Fibroblast of pulmonary artery (primary cell): ENCODE measurements around the gene ATG9A.

ENCODE experiments used
- DNase-seq: peaks from one replicate; pipeline ENCODE4 v3.0.0-alpha.2; 2010; ENCODE audit warnings: low read depth
- H3K4me3 ChIP-seq: replicated peaks from 2 replicates; pipeline ENCODE4 v1.5.1; 2011; ENCODE audit warnings: low read depth, mild to moderate bottlenecking, control low read depth, low read length, moderate library complexity
- TF ChIP-seq, protein P1 (sequence below): IDR thresholded peaks from 2 replicates; pipeline ENCODE4 v1.5.1; 2011; ENCODE audit warnings: mild to moderate bottlenecking, control low read depth, low read length, inconsistent platforms; ENCODE audit errors: missing control alignments

ATG9A gene

DNA sequence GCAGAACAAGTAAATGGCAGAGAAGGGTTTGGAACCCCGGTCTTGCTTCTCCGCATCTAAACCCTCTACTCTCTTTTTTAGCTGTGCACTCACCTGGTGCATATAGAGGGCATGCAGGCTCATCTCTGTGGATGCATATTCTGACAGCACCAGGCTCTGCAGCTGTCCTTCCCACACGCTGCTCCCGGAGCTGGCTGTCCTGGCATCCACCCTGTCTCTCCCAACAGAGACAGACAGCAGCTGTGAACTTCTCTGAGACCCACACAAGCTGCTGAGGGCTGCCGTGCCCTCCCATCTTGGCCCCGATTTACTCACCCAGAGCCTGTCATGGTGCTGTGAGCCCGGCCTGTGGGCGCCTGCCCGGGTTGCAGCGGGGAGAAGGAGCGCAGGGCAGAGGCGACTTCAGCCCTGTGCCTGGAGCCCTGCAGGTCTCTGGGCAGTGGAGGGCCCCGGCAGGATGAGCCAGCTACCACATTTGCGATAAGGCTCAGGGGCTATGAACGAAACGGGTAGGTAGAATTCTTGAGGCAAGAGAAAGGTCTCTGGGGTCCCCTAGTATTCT is 7.4 kb downstream of the ATG9A start:
- no peak overlapping the region for H3K4me3 ChIP-seq
- DNase-seq = no peak
- TF ChIP-seq, protein P1, sequence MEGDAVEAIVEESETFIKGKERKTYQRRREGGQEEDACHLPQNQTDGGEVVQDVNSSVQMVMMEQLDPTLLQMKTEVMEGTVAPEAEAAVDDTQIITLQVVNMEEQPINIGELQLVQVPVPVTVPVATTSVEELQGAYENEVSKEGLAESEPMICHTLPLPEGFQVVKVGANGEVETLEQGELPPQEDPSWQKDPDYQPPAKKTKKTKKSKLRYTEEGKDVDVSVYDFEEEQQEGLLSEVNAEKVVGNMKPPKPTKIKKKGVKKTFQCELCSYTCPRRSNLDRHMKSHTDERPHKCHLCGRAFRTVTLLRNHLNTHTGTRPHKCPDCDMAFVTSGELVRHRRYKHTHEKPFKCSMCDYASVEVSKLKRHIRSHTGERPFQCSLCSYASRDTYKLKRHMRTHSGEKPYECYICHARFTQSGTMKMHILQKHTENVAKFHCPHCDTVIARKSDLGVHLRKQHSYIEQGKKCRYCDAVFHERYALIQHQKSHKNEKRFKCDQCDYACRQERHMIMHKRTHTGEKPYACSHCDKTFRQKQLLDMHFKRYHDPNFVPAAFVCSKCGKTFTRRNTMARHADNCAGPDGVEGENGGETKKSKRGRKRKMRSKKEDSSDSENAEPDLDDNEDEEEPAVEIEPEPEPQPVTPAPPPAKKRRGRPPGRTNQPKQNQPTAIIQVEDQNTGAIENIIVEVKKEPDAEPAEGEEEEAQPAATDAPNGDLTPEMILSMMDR = no peak

DNA sequence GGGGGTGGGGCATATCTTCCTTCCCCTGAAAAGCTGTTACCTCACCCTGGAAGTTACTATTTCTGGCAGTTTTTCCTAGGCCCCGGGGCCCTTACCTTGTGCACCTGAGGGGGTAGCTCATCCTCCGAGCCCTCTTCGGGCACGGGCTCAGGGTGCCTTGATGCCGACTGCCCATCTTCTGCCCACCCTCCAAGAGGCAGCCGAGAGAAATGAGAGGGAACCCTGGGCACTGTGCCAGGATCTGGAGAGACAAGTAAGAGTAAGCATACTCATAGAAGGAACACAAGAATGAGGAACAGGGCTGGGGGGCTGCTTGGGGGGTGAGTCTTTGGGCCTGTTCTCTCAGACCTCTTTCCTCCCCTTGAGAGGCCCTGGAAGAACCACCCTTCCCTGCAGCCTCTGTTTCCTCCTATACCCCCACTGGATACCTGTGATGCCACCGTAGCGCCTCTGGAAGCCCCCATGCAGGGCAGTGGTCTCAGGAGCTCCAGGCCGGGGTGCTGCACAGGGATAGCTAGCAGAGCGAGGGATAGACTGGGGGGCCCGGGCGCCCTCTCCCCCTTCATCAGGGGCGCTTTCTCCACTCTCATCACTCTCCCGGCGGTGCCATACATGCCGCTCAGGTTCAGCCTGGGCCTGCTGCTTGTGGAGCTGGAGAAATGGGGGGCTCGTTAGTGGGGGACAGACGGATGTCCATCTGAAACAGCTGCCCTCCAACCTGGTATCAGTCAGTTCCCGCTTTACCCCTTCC is 8.6 kb downstream of the ATG9A start:
- TF ChIP-seq, protein P1 = no peak
- no peak for DNase-seq
- no peak overlapping the region for H3K4me3 ChIP-seq

DNA sequence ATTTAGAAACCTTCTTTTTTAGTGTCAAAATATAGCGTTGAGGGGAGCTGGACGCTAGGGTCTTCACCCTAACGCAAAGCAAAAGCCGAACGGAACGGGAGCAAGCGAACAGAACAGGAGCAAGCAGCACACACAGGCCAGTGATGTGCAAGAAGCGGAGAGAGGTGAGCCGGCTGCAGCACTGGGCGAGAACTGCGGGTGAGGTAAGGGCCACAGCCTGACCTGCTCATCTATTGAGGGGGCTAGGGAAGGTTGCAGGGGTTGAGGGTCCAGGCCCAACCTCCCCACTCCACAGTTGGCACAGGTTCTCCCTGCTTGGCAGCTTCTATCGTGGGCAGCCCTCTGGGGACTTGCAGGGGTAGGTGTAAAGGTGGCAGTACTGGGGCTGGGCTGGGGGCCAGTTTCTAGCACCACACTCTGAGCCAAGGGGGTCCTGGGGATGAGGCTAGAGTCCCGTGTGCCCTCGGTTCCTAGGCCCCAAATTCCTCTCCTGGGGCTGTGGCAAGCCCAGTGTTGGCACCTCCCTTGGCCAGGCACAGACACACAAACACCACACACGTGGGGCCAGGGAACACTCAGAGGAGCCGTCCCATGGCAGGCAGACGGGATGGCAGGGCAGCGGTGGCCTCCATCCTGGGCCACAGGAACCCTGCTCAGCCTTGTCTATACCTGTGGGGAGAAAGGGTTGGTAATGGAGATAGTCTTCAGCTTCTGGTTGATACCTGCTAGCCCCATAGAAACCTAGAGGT is 9.5 kb downstream of the ATG9A start:
- TF ChIP-seq, protein P1 = no peak
- no peak overlapping the region for H3K4me3 ChIP-seq
- no peak for DNase-seq

DNA sequence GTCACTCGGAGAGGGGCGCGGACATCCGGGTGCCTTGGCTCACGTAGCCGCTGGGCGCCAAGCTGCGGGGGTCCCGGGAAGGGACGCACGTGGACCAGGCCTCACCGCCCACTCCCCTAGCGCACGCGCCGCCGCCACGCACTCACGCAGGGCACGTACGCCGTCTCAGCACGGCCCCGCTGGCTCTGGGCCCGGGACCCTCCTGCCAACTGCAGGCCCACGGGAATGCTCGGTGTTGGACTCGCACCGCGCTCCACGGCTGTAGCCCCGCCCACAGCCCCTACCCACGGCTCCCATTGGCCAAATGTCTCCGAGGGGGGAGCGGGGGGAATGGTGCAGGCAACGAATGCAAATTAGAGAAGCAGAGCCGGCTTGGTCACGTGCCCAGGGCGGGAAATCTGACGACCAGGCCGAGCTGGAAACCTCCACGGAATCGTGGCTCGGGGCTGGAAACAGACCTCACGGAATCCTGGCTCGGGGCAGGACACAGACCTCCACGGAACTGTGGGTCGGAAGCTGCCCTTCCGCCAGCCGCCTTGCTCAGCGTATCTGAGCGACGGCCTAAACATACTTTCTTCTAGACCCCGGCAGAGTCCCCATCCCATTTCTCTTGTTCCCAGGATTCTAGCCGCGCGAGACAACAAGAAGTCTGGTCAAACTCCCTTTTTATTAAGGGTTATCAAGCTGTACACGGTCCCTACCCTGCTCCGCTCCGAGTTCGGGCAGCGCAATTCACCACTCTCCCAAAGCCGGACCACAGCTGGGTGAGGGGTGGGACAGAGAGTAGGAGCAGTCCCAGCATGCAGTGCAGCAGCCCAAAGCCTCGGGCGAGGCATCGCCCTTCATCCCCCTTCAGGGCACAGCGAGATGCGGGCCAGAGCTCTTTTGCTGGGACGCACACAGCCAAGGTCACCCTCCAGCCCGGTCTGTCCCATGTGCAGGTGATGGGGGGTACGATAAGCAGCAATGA is 10.4 kb downstream of the ATG9A start, which contains the start of gene ABCB6:
Gene ABCB6, minus strand, starts transcription at position 227 of the 970 bp plus-strand sequence. CDS start 285 bp downstream, outside the sequence.
- peak; percentile 96 for DNase-seq
- TF ChIP-seq, protein P1 = no peak
- peak within 1 kb of the TSS; percentile 63 for H3K4me3 ChIP-seq

DNA sequence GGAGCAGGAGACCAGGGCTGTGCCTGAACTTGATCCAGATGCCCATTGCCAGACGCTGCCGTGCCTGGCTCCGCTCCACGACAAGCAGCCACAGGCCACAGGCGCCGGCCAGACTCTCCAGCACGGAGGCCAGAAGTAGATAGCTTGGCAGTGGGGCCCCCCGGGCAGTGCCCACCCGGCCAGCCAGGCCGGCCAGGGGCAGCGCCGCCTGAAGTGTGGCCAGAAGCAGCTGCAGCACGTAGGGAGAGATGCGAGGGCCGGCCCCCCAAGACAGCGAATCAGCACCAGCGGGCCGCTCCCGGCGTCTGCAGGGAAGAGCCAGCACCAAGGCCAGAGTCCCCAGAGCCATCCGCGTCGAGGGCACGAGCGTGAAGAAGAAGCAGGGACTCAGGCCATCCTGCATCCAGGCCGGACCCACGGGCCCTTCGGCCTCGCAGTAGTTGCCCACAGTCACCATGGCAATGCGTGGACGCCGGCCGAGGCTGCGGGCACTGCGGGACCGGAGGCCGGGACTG is 11.2 kb downstream of the ATG9A start:
- TF ChIP-seq, protein P1 = no peak
- peak overlapping the region; percentile 63 for H3K4me3 ChIP-seq
- DNase-seq = peak; percentile 75

DNA sequence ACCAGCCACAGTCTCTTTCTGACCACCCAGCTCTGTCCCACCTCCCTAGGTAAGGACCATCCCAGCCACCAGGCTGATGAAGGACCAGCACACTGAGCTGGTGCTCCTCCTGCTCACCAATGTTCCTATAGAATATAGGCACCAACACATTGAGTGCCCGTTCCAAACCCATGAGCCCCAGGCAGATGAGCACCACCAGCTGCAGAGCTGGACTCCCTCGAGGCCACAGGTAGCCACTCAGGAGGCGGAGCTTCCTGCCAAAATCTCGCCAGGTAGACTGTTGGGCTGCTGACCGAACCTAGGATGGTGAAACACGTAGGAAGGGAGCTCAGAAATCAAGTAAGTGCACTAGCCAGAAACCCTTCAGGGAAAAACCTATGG is 12.9 kb downstream of the ATG9A start:
- TF ChIP-seq, protein P1 = no peak
- no peak for DNase-seq
- H3K4me3 ChIP-seq = no peak overlapping the region
